HL-60 (cell line): ENCODE data around the gene CBFA2T2.

Source experiments
- DNase-seq, 2 experiments: peaks; one replicate each; pipeline ENCODE4 v3.0.0-alpha.2; 2010 to 2020; ENCODE audit warnings: low read depth in 1 of 2, low spot score in 1 of 2
- H3K27ac ChIP-seq: fragments of 250-450 bp; sonication (Bioruptor Pico); replicated peaks from 2 replicates; pipeline ENCODE4 v1.5.1; 2020; ENCODE audit warnings: mild to moderate bottlenecking, moderate library complexity
- H3K27me3 ChIP-seq: fragments of 250-450 bp; sonication (Bioruptor Pico); 2 replicates; pipeline ENCODE4 v1.5.1; 2021; ENCODE audit warnings: mild to moderate bottlenecking, moderate library complexity; ENCODE audit not compliant: insufficient read depth, poor library complexity, severe bottlenecking
- H3K4me3 ChIP-seq: replicated peaks from 2 replicates; pipeline ENCODE4 v1.5.1; 2011; ENCODE audit warnings: mild to moderate bottlenecking, control low read depth, low read length; ENCODE audit not compliant: insufficient read depth
- GABPA ChIP-seq: IDR thresholded peaks from 2 replicates; pipeline ENCODE4 v1.6.1; 2012; ENCODE audit warnings: low read depth
- POLR2AphosphoS5 ChIP-seq: IDR thresholded peaks from 2 replicates; pipeline ENCODE4 v1.6.1; 2012; ENCODE audit warnings: low read depth
- SPI1 ChIP-seq: IDR thresholded peaks from 2 replicates; pipeline ENCODE4 v1.6.1; 2012; ENCODE audit warnings: low read depth, mild to moderate bottlenecking, borderline replicate concordance
- TF ChIP-seq, protein P1 (sequence below): IDR thresholded peaks from one replicate; pipeline ENCODE4 v1.5.1; 2011; ENCODE audit warnings: low read length, control low read depth, inconsistent platforms; ENCODE audit not compliant: insufficient read depth
- TF ChIP-seq, protein P2 (sequence below): IDR thresholded peaks from 2 replicates; pipeline ENCODE4 v1.6.1; 2012; ENCODE audit warnings: low read depth; ENCODE audit not compliant: insufficient replicate concordance

CBFA2T2 gene

DNA sequence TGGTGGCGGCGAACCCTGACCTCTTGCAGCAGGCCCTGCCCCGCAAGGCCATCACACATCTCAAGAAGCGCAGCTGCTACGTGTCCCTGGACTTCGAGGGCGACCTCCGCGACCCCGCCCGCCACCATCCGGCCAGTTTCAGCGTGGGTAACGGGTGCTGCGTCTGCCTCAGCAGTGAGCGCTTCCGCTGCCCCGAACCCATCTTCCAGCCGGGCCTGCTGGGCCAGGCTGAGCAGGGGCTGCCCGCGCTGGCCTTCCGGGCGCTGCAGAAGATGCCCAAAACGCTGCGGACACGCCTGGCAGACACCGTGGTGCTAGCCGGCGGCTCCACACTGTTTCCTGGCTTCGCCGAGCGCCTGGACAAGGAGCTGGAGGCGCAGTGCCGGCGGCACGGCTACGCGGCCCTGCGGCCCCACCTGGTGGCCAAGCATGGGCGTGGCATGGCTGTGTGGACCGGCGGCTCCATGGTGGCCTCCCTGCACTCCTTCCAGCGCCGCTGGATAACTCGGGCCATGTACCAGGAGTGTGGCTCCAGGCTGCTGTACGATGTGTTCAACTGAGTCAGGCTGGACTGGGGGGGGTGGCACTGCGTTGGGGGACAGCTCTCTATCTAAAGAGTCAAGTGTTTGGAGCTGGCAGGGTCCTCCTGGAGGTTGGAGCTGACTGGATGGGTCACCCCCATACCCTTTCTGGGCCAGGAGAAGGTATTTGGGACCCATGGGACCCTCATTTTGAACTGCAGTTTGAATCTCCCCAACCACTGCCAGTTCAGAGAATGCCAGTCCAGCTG lies 178.0 kb downstream of the CBFA2T2 start:
- H3K27ac ChIP-seq: 0 out of 2 replicates have a peak overlapping the region, but pooled peaks have one; percentile 2
- TF ChIP-seq POLR2AphosphoS5: no peak; the same call in 1 of the 2 replicates
- TF ChIP-seq, protein P1, sequence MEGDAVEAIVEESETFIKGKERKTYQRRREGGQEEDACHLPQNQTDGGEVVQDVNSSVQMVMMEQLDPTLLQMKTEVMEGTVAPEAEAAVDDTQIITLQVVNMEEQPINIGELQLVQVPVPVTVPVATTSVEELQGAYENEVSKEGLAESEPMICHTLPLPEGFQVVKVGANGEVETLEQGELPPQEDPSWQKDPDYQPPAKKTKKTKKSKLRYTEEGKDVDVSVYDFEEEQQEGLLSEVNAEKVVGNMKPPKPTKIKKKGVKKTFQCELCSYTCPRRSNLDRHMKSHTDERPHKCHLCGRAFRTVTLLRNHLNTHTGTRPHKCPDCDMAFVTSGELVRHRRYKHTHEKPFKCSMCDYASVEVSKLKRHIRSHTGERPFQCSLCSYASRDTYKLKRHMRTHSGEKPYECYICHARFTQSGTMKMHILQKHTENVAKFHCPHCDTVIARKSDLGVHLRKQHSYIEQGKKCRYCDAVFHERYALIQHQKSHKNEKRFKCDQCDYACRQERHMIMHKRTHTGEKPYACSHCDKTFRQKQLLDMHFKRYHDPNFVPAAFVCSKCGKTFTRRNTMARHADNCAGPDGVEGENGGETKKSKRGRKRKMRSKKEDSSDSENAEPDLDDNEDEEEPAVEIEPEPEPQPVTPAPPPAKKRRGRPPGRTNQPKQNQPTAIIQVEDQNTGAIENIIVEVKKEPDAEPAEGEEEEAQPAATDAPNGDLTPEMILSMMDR: peak; percentile 77
- TF ChIP-seq, protein P2, sequence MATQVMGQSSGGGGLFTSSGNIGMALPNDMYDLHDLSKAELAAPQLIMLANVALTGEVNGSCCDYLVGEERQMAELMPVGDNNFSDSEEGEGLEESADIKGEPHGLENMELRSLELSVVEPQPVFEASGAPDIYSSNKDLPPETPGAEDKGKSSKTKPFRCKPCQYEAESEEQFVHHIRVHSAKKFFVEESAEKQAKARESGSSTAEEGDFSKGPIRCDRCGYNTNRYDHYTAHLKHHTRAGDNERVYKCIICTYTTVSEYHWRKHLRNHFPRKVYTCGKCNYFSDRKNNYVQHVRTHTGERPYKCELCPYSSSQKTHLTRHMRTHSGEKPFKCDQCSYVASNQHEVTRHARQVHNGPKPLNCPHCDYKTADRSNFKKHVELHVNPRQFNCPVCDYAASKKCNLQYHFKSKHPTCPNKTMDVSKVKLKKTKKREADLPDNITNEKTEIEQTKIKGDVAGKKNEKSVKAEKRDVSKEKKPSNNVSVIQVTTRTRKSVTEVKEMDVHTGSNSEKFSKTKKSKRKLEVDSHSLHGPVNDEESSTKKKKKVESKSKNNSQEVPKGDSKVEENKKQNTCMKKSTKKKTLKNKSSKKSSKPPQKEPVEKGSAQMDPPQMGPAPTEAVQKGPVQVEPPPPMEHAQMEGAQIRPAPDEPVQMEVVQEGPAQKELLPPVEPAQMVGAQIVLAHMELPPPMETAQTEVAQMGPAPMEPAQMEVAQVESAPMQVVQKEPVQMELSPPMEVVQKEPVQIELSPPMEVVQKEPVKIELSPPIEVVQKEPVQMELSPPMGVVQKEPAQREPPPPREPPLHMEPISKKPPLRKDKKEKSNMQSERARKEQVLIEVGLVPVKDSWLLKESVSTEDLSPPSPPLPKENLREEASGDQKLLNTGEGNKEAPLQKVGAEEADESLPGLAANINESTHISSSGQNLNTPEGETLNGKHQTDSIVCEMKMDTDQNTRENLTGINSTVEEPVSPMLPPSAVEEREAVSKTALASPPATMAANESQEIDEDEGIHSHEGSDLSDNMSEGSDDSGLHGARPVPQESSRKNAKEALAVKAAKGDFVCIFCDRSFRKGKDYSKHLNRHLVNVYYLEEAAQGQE: no peak
- TF ChIP-seq SPI1: no peak
- no peak for TF ChIP-seq GABPA
- DNase-seq: peak; percentile 55 to 75
- peak overlapping the region; percentile 45 for H3K4me3 ChIP-seq
- no peaks in the 10 kb centered on the region for H3K27me3 ChIP-seq

DNA sequence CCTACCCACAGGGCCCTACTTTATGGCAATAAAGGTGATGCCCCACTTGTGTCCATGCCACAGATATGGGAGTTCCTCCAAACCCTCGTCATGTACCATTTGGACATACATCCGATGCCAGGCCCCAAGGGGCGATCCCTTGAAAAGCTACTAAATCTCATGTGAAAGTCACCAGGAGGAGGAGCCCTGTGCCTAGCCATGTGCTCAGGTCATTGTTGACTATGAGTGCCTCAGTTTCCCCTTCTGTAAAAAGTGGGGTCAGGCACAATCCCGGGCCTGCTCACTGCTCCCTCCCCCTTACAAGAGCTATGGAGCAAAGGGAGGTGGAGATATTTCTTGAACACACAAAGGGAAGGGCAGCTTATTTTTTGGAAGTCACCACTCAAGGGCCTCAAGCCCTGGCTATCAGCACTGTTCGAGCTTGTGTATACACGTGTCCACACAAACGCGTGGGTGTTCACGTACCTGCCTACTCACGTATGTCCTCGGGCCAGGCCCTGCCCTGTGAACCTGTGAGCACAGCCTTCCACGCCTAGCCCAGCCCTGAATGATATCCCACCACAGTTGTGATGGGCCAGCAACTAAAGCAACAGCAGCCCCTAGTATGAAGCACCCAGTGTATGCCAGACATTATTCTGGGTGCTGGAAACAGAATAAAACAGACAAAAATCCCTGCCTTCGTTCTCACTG lies 178.7 kb downstream of the CBFA2T2 start:
- Histone ChIP-seq H3K4me3 (no peak overlapping the region), H3K27me3 (no peaks in the 10 kb centered on the region), H3K27ac (no peak overlapping the region)
- no peak for DNase-seq
- TF ChIP-seq, protein P1: no peak
- TF ChIP-seq, protein P2: no peak
- TF ChIP-seq GABPA: no peak
- no peak for TF ChIP-seq SPI1
- no peak for TF ChIP-seq POLR2AphosphoS5

DNA sequence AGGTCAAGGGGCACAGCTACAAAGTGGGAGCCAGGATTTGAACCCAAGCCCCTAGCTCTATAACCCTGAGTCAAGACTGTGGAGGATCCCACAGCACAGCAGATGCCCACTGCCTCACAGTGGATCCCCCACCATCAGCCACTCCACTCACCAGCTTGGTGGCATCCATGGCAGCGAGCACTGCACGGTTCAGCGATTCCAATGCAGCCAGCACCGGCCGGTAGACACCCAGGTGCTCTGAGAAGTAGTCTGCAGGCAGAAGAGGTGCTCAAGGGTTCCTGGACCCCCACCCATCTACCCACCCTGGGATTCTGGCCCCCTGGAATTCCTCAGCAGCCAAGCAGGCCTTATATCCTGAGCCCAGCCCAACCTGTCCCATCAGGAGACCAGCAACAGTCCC lies 179.3 kb downstream of the CBFA2T2 start:
- TF ChIP-seq, protein P1: no peak
- H3K27me3 ChIP-seq: no peaks in the 10 kb centered on the region
- no peak for DNase-seq
- H3K4me3 ChIP-seq: no peak overlapping the region
- H3K27ac ChIP-seq: no peak overlapping the region
